Neural progenitor cell (in vitro differentiated cells): ENCODE measurements around the gene MAGI1.

Experiments
- EZH2phosphoT487 ChIP-seq: fragments of 200-600 bp; sonication (generic); IDR thresholded peaks from 2 replicates; pipeline ENCODE4 v1.6.1; 2017; ENCODE audit warnings: antibody characterized with exemption
- TF ChIP-seq, protein P1 (sequence below): fragments of 200-600 bp; sonication (generic); IDR thresholded peaks from 2 replicates; pipeline ENCODE4 v1.5.1; 2017; ENCODE audit warnings: antibody characterized with exemption, mild to moderate bottlenecking

DNA sequence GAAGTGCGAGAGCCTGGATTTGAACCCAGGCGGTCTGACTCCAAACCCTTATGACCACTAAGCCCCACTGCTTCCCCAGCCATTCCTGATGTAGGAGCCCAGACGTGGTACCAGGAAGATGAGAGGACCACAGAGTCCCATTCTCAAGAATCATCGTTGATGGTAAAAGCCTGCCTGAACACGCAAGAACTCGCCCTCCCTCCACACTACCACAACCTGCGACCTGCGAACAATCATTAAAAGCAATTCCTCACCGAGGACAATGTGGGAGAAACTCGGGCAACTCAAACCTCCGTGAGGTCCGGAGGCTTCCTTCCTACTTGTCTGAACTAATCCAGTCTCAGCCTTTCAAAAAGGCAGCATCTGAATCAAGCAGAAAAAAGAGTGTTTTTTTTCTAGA is 10.3 kb downstream of the MAGI1 start:
- TF ChIP-seq, protein P1, sequence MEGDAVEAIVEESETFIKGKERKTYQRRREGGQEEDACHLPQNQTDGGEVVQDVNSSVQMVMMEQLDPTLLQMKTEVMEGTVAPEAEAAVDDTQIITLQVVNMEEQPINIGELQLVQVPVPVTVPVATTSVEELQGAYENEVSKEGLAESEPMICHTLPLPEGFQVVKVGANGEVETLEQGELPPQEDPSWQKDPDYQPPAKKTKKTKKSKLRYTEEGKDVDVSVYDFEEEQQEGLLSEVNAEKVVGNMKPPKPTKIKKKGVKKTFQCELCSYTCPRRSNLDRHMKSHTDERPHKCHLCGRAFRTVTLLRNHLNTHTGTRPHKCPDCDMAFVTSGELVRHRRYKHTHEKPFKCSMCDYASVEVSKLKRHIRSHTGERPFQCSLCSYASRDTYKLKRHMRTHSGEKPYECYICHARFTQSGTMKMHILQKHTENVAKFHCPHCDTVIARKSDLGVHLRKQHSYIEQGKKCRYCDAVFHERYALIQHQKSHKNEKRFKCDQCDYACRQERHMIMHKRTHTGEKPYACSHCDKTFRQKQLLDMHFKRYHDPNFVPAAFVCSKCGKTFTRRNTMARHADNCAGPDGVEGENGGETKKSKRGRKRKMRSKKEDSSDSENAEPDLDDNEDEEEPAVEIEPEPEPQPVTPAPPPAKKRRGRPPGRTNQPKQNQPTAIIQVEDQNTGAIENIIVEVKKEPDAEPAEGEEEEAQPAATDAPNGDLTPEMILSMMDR = no peak
- no peak for TF ChIP-seq EZH2phosphoT487
